Activated naive CD8-positive, alpha-beta T cell treated with anti-CD3 and anti-CD28 coated beads, Interleukin-2, amount 10 ng/mL, durations not matched to agents 7 days and 5 days (primary cell): ENCODE measurements around the gene ADAM22. TPM values are rescaled to one million over a fixed set of nuclear protein-coding genes. Genes with fewer than 3 reads are reported as not detected.

Experiments used
- ATAC-seq: fragments of 150-1000 bp; cut with Tn5 transposase; one replicate; pipeline ENCODE4 v1.10.0; 2021; ENCODE audit warnings: low read depth, moderate library complexity
- POLR2A ChIA-PET: fragments of 350-600 bp; sonication (Branson Sonifier 250); formaldehyde crosslinking; loops from one replicate; lab custom pipeline; 2021; ENCODE audit warnings: antibody characterized with exemption; lab: Charles Lee
- DNase-seq: peaks from one replicate; pipeline ENCODE4 v3.0.0; 2021
- H3K27ac Mint-ChIP-seq: one replicate; pipeline ENCODE4 v1.8.0; 2022; ENCODE audit warnings: mild to moderate bottlenecking, mixed read lengths
- H3K27me3 Mint-ChIP-seq: one replicate; pipeline ENCODE4 v1.8.0; 2022; ENCODE audit warnings: mild to moderate bottlenecking, moderate library complexity, mixed read lengths
- H3K36me3 Mint-ChIP-seq: one replicate; pipeline ENCODE4 v1.8.0; 2021; ENCODE audit warnings: mild to moderate bottlenecking, mixed read lengths
- H3K4me1 Mint-ChIP-seq: one replicate; pipeline ENCODE4 v1.8.0; 2021; ENCODE audit warnings: mixed read lengths
- H3K4me3 Mint-ChIP-seq: one replicate; pipeline ENCODE4 v1.8.0; 2022; ENCODE audit warnings: mild to moderate bottlenecking, moderate library complexity, mixed read lengths
- H3K9me3 Mint-ChIP-seq: one replicate; pipeline ENCODE4 v1.8.0; 2021; ENCODE audit warnings: mixed read lengths
- total RNA-seq, 2 experiments: library from RNA; stranded (reverse); gene quantifications; one replicate each; pipeline ENCODE4 v1.2.3, GENCODE V29; 2021

Gene ADAM22
- total RNA-seq, 2 experiments from 2014 or later: 4.6 TPM

- POLR2A ChIA-PET: no interaction called here
- no peak for DNase-seq
- Mint-ChIP-seq H3K27ac (peak overlapping the region; percentile 59), H3K27me3 (no peaks in the 10 kb centered on the region), H3K4me3 (peak overlapping the region; percentile 60), H3K36me3 (peaks cover 4% of the 10 kb centered on the region), H3K9me3 (peaks cover 2% of the 10 kb centered on the region), H3K4me1 (peaks cover 11% of the 10 kb centered on the region)
- peak; percentile 47 for ATAC-seq
Measured at GRCh38 chr7:88071994-88072714, 138.1 kb downstream of the ADAM22 start.

DNA sequence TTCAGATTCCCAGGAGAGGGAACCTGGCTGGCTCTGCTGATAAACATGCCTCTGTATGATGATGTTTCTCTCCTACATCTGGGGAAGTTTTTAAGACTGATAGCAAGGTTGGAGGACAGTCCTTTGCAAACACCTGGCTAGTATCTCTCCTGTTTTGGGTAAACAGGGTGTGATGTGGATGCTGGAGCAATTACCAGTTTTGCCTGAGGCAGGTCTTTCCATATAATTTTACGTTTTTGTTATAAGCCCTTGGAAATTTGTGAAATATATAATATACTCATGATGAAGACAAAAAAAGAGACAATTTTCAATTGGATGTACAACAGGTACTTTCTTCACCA, 138.6 kb downstream of the ADAM22 start:
- Mint-ChIP-seq H3K27me3 (no peaks in the 10 kb centered on the region), H3K4me1 (peaks cover 11% of the 10 kb centered on the region), H3K36me3 (peaks cover 4% of the 10 kb centered on the region), H3K9me3 (peaks cover 2% of the 10 kb centered on the region), H3K27ac (peak overlapping the region; percentile 59), H3K4me3 (peak overlapping the region; percentile 60)
- POLR2A ChIA-PET: interaction anchor here (1.0 kb wide), 1 partner anchor 17 kb away, joined by 4 read pairs; no protein-coding TSS in a partner anchor
- ATAC-seq (no peak), DNase-seq (no peak)

DNA sequence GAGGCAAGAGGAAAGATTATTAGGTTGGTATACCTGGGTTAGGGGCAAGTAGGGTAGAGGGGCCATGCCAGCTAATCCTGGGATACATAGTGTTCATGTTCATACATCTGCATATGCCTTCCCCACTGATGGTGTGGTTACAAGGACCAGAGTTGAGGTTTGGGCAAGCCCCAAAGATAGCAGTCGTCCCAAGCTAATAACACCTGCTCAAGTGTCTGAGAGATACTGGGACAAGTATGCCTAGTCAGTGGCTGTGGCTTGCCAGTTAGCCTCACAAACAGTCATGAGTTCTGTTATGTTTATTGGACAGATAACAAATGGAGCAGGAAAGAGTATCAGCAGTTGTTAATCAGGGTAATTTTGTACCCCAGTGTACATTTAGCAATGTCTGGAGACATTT, 139.6 kb downstream of the ADAM22 start:
- H3K4me3 Mint-ChIP-seq: no peak overlapping the region
- no peak overlapping the region for H3K27ac Mint-ChIP-seq
- ATAC-seq (no peak), DNase-seq (no peak)
- peaks cover 11% of the 10 kb centered on the region for H3K4me1 Mint-ChIP-seq
- peaks cover 4% of the 10 kb centered on the region for H3K36me3 Mint-ChIP-seq
- peaks cover 4% of the 10 kb centered on the region for H3K9me3 Mint-ChIP-seq
- POLR2A ChIA-PET: interaction anchor here (1.0 kb wide), 1 partner anchor 16 kb away, joined by 4 read pairs; no protein-coding TSS in a partner anchor
- no peaks in the 10 kb centered on the region for H3K27me3 Mint-ChIP-seq

- H3K4me3 Mint-ChIP-seq: no peak overlapping the region
- ATAC-seq (no peak), DNase-seq (no peak)
- peaks cover 11% of the 10 kb centered on the region for H3K4me1 Mint-ChIP-seq
- peaks cover 2% of the 10 kb centered on the region for H3K9me3 Mint-ChIP-seq
- POLR2A ChIA-PET: no interaction called here
- peaks cover 4% of the 10 kb centered on the region for H3K36me3 Mint-ChIP-seq
- H3K27ac Mint-ChIP-seq: no peak overlapping the region
- H3K27me3 Mint-ChIP-seq: no peaks in the 10 kb centered on the region
Measured at GRCh38 chr7:88075216-88075615, 141.2 kb downstream of the ADAM22 start.

DNA sequence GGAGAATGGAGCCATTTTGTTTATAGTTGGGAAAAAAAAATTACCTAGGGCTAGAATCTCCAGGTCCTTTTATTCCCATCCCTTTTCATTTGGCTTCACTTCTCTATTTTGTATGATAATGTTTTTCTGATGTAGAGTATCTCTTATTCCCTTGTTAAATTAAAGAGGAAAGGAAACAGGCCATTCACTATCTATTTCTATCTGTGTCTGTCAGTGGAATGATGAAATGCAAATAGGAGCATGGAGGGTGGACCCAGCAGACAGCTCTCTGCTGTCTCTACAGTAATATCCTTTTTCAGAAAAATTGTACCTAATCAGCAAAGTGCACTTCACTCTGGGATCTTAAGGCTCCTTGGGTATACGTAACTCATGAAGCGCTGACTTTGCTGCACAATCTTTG, 149.8 kb downstream of the ADAM22 start:
- POLR2A ChIA-PET: no interaction called here

DNA sequence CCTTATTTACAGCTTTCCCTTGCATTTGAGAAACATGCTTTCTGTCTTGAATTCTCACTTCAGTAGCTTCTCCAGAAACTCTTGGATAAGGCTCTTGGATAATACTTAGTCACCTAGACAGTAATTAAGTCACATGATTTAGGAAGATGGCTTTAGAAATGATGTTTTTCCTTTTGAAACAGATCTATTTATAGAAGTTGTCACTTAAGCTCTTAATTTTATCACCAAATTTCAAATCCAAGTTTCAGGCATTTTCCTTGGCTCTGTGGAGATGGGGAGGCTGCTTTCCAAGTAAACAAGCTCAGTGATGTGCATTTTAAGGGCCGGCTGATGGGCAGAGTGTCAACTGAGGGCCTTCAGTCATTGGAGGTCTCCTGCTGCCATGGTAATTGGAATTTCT, 155.5 kb downstream of the ADAM22 start:
- H3K27ac Mint-ChIP-seq: no peak overlapping the region
- no peaks in the 10 kb centered on the region for H3K36me3 Mint-ChIP-seq
- H3K4me1 Mint-ChIP-seq: peaks cover 14% of the 10 kb centered on the region
- peaks cover 6% of the 10 kb centered on the region for H3K27me3 Mint-ChIP-seq
- DNase-seq: no peak
- ATAC-seq: no peak
- H3K9me3 Mint-ChIP-seq: peaks cover 3% of the 10 kb centered on the region
- POLR2A ChIA-PET: interaction anchor here (1.3 to 1.5 kb wide), 2 partner anchors 16 to 156 kb away, joined by 4 read pairs; partner anchors contain the start of gene ADAM22
- no peak overlapping the region for H3K4me3 Mint-ChIP-seq

More for the DNA sequence above, 149.8 kb downstream of the ADAM22 start:
- Mint-ChIP-seq H3K27me3 (peaks cover 3% of the 10 kb centered on the region), H3K4me3 (no peak overlapping the region), H3K9me3 (no peaks in the 10 kb centered on the region), H3K27ac (no peak overlapping the region), H3K36me3 (no peaks in the 10 kb centered on the region), H3K4me1 (no peaks in the 10 kb centered on the region)
- no peak for DNase-seq
- no peak for ATAC-seq

GRCh38 chr7:88090240-88090639, 156.2 kb downstream of the ADAM22 start:
- Mint-ChIP-seq H3K36me3 (no peaks in the 10 kb centered on the region), H3K9me3 (peaks cover 3% of the 10 kb centered on the region), H3K4me3 (peak overlapping the region; percentile 57), H3K4me1 (peaks cover 17% of the 10 kb centered on the region), H3K27ac (no peak overlapping the region), H3K27me3 (peaks cover 6% of the 10 kb centered on the region)
- POLR2A ChIA-PET: interaction anchor here (1.3 to 1.5 kb wide), 2 partner anchors 17 to 156 kb away, joined by 4 read pairs; partner anchors contain the start of gene ADAM22
- DNase-seq (no peak), ATAC-seq (no peak)

DNA sequence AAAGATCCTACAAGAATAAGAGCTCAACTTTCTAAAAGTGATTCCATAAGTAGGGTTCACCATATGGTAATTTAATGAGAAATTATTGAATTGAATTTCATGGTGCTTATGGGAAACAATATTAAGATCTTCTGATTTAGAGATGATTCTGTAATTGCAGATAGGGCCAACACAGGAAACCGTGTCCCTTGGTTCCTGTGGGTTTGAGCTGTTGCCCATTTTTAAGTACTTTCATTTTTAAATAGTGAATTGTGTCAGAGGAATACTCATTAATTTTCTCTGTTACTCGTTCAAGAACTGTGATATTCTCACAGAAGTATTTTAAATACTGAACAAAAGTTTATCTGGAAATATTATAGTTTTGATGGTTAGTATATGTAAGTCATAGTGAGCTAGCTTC, 156.6 kb downstream of the ADAM22 start:
- peak overlapping the region; percentile 57 for H3K4me3 Mint-ChIP-seq
- DNase-seq (no peak), ATAC-seq (no peak)
- H3K4me1 Mint-ChIP-seq: peaks cover 17% of the 10 kb centered on the region
- peaks cover 3% of the 10 kb centered on the region for H3K9me3 Mint-ChIP-seq
- no peaks in the 10 kb centered on the region for H3K36me3 Mint-ChIP-seq
- H3K27ac Mint-ChIP-seq: no peak overlapping the region
- H3K27me3 Mint-ChIP-seq: peaks cover 6% of the 10 kb centered on the region
- POLR2A ChIA-PET: interaction anchor here (1.5 kb wide), 1 partner anchor 17 kb away, joined by 4 read pairs; no protein-coding TSS in a partner anchor

DNA sequence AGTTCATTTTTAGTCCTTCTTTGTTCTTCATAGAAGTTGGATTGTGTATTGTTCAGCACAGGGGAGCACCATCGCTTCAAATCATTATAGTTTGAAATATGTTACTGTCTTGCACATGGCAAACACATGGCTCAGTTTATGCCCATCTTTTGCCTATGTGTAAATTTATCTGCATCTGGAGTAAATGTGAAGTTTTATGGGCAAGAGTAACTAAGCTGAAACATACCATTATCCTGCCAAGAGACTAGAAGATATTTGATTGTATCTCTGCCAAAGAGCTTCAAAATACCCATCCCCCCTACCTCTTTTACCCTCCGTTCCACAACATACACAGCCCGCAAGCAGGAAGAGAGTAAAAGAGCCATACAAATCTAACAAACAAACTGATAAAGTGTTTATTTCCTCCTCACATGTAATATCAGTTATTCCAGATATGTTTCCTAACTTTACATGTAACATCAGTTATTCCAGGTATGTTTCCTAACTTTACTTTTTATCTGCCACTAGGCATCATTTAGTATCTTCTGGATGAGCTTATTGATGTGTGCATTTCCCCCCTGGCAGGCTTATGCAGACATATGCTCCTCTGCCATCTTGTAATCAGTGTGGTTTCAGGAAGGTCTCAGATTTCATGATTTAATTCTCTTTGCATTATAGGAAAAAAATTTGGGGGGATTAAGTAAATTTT, 158.1 kb downstream of the ADAM22 start:
- Mint-ChIP-seq H3K36me3 (no peaks in the 10 kb centered on the region), H3K27ac (no peak overlapping the region), H3K4me3 (no peak overlapping the region), H3K27me3 (peaks cover 6% of the 10 kb centered on the region), H3K4me1 (peaks cover 17% of the 10 kb centered on the region), H3K9me3 (peaks cover 3% of the 10 kb centered on the region)
- POLR2A ChIA-PET: no interaction called here
- ATAC-seq (no peak), DNase-seq (no peak)

DNA sequence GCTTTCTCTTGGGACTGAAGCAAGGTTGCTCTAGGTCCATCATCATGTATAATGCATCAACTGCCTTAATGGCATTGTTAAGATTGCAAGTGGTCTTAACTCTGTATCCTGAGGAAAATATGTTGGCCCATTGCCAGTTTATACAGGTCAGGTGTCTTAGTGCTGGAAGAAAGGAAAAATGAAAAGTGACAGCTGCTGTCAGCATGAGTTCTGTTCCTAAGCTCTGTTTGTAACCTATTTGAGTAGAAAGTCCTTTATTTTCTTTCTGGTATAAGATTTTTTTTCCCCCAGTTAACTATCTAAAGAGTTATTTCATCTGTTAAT, 158.6 kb downstream of the ADAM22 start:
- no peak for DNase-seq
- Mint-ChIP-seq H3K9me3 (peaks cover 3% of the 10 kb centered on the region), H3K4me1 (peaks cover 17% of the 10 kb centered on the region), H3K27ac (no peak overlapping the region), H3K27me3 (peaks cover 6% of the 10 kb centered on the region), H3K36me3 (no peaks in the 10 kb centered on the region), H3K4me3 (no peak overlapping the region)
- POLR2A ChIA-PET: no interaction called here
- no peak for ATAC-seq

DNA sequence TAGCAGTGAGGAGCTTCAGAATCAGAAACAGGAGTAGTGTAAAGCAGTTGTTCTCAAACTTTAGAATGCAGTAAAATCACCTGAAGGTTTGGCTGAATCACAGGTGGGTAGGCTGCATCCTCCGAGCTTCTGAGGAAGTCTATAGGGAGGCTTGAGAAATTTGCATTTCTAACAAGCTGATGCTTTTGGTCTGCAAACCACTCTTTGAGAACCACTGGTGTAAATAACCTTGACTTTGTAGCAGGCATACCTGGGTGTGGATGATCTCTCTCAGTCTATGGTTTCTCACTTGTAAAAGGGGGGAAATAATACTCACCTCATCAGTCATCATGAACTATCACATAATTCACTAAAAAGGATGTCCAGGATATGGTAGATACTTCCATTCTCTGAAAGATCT, 167.7 kb downstream of the ADAM22 start:
- peaks cover 3% of the 10 kb centered on the region for H3K4me1 Mint-ChIP-seq
- no peaks in the 10 kb centered on the region for H3K27me3 Mint-ChIP-seq
- ATAC-seq (no peak), DNase-seq (no peak)
- POLR2A ChIA-PET: no interaction called here
- H3K4me3 Mint-ChIP-seq: no peak overlapping the region
- no peak overlapping the region for H3K27ac Mint-ChIP-seq
- no peaks in the 10 kb centered on the region for H3K9me3 Mint-ChIP-seq
- H3K36me3 Mint-ChIP-seq: no peaks in the 10 kb centered on the region

DNA sequence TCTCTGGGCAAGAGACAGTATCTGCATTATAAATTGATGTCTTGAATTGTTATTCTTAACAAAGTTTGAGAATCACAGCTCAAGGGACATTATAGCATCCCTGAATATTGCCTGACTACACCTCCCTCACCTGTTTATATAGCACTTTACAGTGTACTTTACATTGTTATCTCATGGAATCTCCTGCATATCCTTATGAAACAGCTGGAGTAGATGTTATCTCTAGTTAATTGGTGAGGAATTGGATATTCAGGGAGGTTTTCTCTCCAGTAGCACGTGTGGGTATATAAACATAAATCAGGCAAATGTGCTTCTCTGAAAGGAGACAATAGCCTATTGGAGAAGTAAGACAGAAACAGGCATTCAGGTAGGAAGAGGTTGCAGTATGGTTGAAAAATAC, 168.6 kb downstream of the ADAM22 start:
- H3K4me1 Mint-ChIP-seq: peaks cover 3% of the 10 kb centered on the region
- POLR2A ChIA-PET: no interaction called here

DNA sequence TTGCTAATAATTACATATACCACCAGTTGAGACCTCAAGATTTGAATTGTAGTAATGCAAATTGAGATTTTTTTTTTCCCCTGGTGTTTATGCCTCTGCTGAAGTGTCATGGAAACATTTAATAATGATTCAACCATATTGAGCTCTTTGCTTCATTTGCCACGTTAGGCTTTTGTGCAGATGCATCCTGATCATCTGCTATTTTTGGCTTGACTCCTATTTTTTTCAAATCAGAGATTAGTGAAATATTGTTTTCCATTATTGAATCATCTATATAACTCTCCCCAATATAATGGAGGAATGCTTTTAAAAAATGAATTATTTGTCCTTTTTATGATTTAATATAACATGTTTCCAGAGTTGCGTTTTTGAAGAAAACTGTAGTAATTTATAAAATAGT, 170.7 kb downstream of the ADAM22 start:
- Mint-ChIP-seq H3K36me3 (no peaks in the 10 kb centered on the region), H3K4me1 (peaks cover 3% of the 10 kb centered on the region), H3K27me3 (no peaks in the 10 kb centered on the region), H3K4me3 (no peak overlapping the region), H3K9me3 (no peaks in the 10 kb centered on the region), H3K27ac (no peak overlapping the region)
- DNase-seq (no peak), ATAC-seq (no peak)
- POLR2A ChIA-PET: no interaction called here

More for the DNA sequence above, 168.6 kb downstream of the ADAM22 start:
- H3K27me3 Mint-ChIP-seq: no peaks in the 10 kb centered on the region
- no peak overlapping the region for H3K27ac Mint-ChIP-seq
- H3K36me3 Mint-ChIP-seq: no peaks in the 10 kb centered on the region
- ATAC-seq (no peak), DNase-seq (no peak)
- no peak overlapping the region for H3K4me3 Mint-ChIP-seq
- no peaks in the 10 kb centered on the region for H3K9me3 Mint-ChIP-seq

DNA sequence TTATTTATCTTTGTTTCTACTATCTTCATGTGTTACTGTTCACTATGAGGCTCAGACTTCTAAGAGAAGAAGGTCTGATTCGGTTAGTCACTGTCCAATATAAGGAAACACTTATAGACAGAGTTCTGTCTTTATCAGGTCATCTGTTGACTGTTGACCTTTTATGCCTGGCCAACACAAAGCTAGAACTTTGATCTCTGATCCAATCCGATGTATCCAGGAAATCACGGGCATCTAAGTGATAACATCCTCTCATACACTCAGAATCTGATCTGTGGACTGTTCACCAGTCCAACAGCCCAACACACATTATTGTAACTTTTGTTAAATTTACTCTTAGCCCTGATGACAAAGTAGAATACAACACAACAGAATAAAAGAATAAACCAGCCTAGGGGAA, 171.2 kb downstream of the ADAM22 start:
- no peak overlapping the region for H3K4me3 Mint-ChIP-seq
- H3K9me3 Mint-ChIP-seq: no peaks in the 10 kb centered on the region
- no peaks in the 10 kb centered on the region for H3K27me3 Mint-ChIP-seq
- no peaks in the 10 kb centered on the region for H3K36me3 Mint-ChIP-seq
- ATAC-seq (no peak), DNase-seq (no peak)
- peaks cover 3% of the 10 kb centered on the region for H3K4me1 Mint-ChIP-seq
- POLR2A ChIA-PET: no interaction called here
- no peak overlapping the region for H3K27ac Mint-ChIP-seq
